HepG2 (cell line): Measurements from ENCODE around the gene KRT36. TPM values are rescaled to one million over a fixed set of nuclear protein-coding genes. Genes with fewer than 3 reads are reported as not detected.

Experiments
- ATAC-seq: fragments of 200-7000 bp; cut with Tn5 transposase; 3 replicates; pipeline ENCODE4 v1.9.1; 2020; ENCODE audit warnings: mild to moderate bottlenecking, moderate library complexity
- BruUV-seq: library from RNA; stranded (reverse); fragments of 400-500 nt; replicated peaks from 2 replicates; lab custom pipeline; 2021; lab: Mats Ljungman, UMichigan
- CTCF ChIA-PET: fragments of 300-600 bp; formaldehyde crosslinking; extraction: SDS; loops from one replicate; lab custom pipeline; 2021; ENCODE audit warnings: low total read pairs, inconsistent platforms, low intra/inter-chr PET ratio; lab: Yijun Ruan, JAX
- POLR2A ChIA-PET: fragments of 350-600 bp; sonication (Branson Sonifier 250); formaldehyde crosslinking; loops from one replicate; lab custom pipeline; 2020; ENCODE audit warnings: antibody characterized with exemption, inconsistent platforms; lab: Yijun Ruan, JAX
- DNase-seq: peaks from one replicate; pipeline ENCODE4 v3.0.0-alpha.2; 2015; ENCODE audit warnings: low spot score
- FAIRE-seq: peaks from 3 replicates; lab custom pipeline; 2011; peaks lifted over from hg19 to GRCh38; lab: Jason Lieb, UNC
- H2AFZ ChIP-seq: one replicate; pipeline ENCODE4 v1.6.1; 2011; ENCODE audit warnings: low read length, inconsistent platforms
- H3K27ac ChIP-seq: fragments of 300-600 bp; 3 replicates; pipeline ENCODE4 v1.8.0; 2011; ENCODE audit warnings: mixed run types, mild to moderate bottlenecking, mixed read lengths, low read length, inconsistent platforms; ENCODE audit not compliant: insufficient read depth; ENCODE audit errors: extremely low read length
- H3K27me3 ChIP-seq, 2 experiments: fragments of 200-600 bp in 1 of 2; 2 replicates in 1 of 2; 3 replicates in 1 of 2; pipeline versions ENCODE4 v1.6.0 to v1.8.0; 2011; ENCODE audit warnings: low read length in 2 of 2, mild to moderate bottlenecking in 2 of 2, moderate library complexity in 2 of 2, inconsistent platforms in 1 of 2; ENCODE audit not compliant: insufficient read depth in 2 of 2, control insufficient read depth in 1 of 2
- H3K36me3 ChIP-seq, 2 experiments: fragments of 200-600 bp in 1 of 2; replicated peaks in 1 of 2; 2 replicates in 1 of 2; 3 replicates in 1 of 2; pipeline versions ENCODE4 v1.5.1 to v1.8.0; 2011; ENCODE audit warnings: low read length in 2 of 2, inconsistent platforms in 1 of 2; ENCODE audit not compliant: insufficient read depth in 2 of 2, control insufficient read depth in 1 of 2
- H3K4me1 ChIP-seq: 2 replicates; pipeline ENCODE4 v1.5.1; 2012; ENCODE audit warnings: low read length, inconsistent platforms; ENCODE audit not compliant: insufficient read depth
- H3K4me2 ChIP-seq: 2 replicates; pipeline ENCODE4 v1.6.0; 2011; ENCODE audit warnings: low read depth, low read length, inconsistent platforms
- H3K4me3 ChIP-seq, 3 experiments: fragments of 200-600 bp in 1 of 3; sonication (generic), shearing (Covaris generic) in 1 of 3; replicated peaks in 1 of 3; 2 replicates each; pipeline ENCODE4 v1.5.1; 2011 to 2016; ENCODE audit warnings: low read length in 3 of 3, inconsistent platforms in 2 of 3, low read depth in 2 of 3, mild to moderate bottlenecking in 2 of 3, control low read depth in 1 of 3, mixed read lengths in 1 of 3; ENCODE audit not compliant: insufficient read depth in 1 of 3
- H3K79me2 ChIP-seq: one replicate; pipeline ENCODE4 v1.6.1; 2011; ENCODE audit warnings: low read length, inconsistent platforms; ENCODE audit not compliant: insufficient read depth
- H3K9ac ChIP-seq: 2 replicates; pipeline ENCODE4 v1.6.0; 2011; ENCODE audit warnings: mild to moderate bottlenecking, low read depth, low read length, inconsistent platforms; ENCODE audit not compliant: insufficient read depth
- H3K9me3 ChIP-seq: 2 replicates; pipeline ENCODE4 v1.5.1; 2012; ENCODE audit warnings: mild to moderate bottlenecking, low read length
- H4K20me1 ChIP-seq: 2 replicates; pipeline ENCODE4 v1.6.0; 2011; ENCODE audit warnings: inconsistent platforms, mild to moderate bottlenecking, low read length, moderate library complexity; ENCODE audit not compliant: insufficient read depth
- CREM ChIP-seq, 2 experiments: sonication (generic) in 1 of 2; formaldehyde crosslinking in 1 of 2; IDR thresholded peaks; 2 replicates each; pipeline versions ENCODE4 v1.4.0 to v1.6.1; 2016 to 2020; ENCODE audit warnings: antibody characterized with exemption in 1 of 2, mild to moderate bottlenecking in 1 of 2, missing genetic modification reagents in 1 of 2
- MAF1 ChIP-seq: sonication (generic); formaldehyde crosslinking; IDR thresholded peaks from 2 replicates; pipeline ENCODE4 v1.5.0; 2020; ENCODE audit warnings: missing genetic modification reagents, borderline replicate concordance
- NFE2L1 ChIP-seq: sonication (generic); formaldehyde crosslinking; IDR thresholded peaks from 2 replicates; pipeline ENCODE4 v1.4.0; 2020; ENCODE audit warnings: missing genetic modification reagents, mild to moderate bottlenecking, borderline replicate concordance
- PAF1 ChIP-seq: IDR thresholded peaks from 2 replicates; pipeline ENCODE4 v1.6.1; 2016; ENCODE audit warnings: missing genetic modification reagents, missing compliant biosample characterization
- RXRB ChIP-seq: IDR thresholded peaks from 2 replicates; pipeline ENCODE4 v1.6.1; 2016; ENCODE audit warnings: borderline replicate concordance, missing genetic modification reagents, missing compliant biosample characterization
- STAG1 ChIP-seq: sonication (generic); formaldehyde crosslinking; IDR thresholded peaks from 2 replicates; pipeline ENCODE4 v1.4.0; 2020; ENCODE audit warnings: missing genetic modification reagents
- XBP1 ChIP-seq: sonication (generic); formaldehyde crosslinking; IDR thresholded peaks from 2 replicates; pipeline ENCODE4 v1.5.0; 2020; ENCODE audit warnings: missing genetic modification reagents
- ZEB1 ChIP-seq: IDR thresholded peaks from 2 replicates; pipeline ENCODE4 v1.6.1; 2012; ENCODE audit warnings: mild to moderate bottlenecking, low read depth, inconsistent platforms; ENCODE audit not compliant: insufficient replicate concordance
- ZNF549 ChIP-seq: sonication (generic); formaldehyde crosslinking; IDR thresholded peaks from 2 replicates; pipeline ENCODE4 v1.5.0; 2020; ENCODE audit warnings: missing genetic modification reagents
- ZNF629 ChIP-seq: sonication (generic); formaldehyde crosslinking; conservative IDR thresholded peaks from 2 replicates; pipeline ENCODE4 v1.5.0; 2020; ENCODE audit warnings: missing genetic modification reagents
- WGBS: methylation state at CpG from one replicate; pipeline ENCODE4 v1.1.6; 2017; ENCODE audit warnings: low lambda C conversion rate; 5-methylcytosine and 5-hydroxymethylcytosine counted together
- in situ Hi-C: cut with HindIII; loops from 2 replicates; pipeline ENCODE4 v1.10.0; 2017; ENCODE audit warnings: low pct_unique_long_range_greater_than_20kb; ENCODE audit not compliant: extremely low pct_ligation_motif_present
- intact Hi-C: fragments of 100-400 bp; cut with micrococcal nuclease; formaldehyde crosslinking; loops from one replicate; pipeline ENCODE4 v1.10.0; 2022; ENCODE audit not compliant: unreplicated experiment
- polyA plus RNA-seq, 8 experiments: library from polyadenylated mRNA; depleted of rRNA in 3 of 8; stranded (reverse) in 7 of 8; unstranded in 1 of 8; fragments of >200 nt; fragmentation: Illumina TruSeq in 4 of 8; extraction: Trizol in 4 of 8; gene quantifications; 2 replicates each; pipeline versions ENCODE4 v1.2.1 to v1.2.3, GENCODE V29; 2011 to 2016; ENCODE audit warnings: low read depth in 4 of 8, missing spikeins in 1 of 8, mixed read lengths in 1 of 8; ENCODE audit not compliant: insufficient read depth in 1 of 8
- total RNA-seq, 5 experiments: library from RNA; depleted of rRNA; stranded (reverse); fragments of >200 nt; fragmentation: Illumina TruSeq; extraction: Trizol; gene quantifications; 2 replicates each; pipeline ENCODE4 v1.2.3, GENCODE V29; 2016; ENCODE audit warnings: low read depth in 1 of 5

KRT36 gene
- total and polyA plus RNA-seq, 2 of the 13 experiments (the other 11 are each of a cell fraction or from before 2014, with no cell fraction given) = not detected

- no peak overlapping the region for H3K4me3 ChIP-seq
- no TSS peak for BruUV-seq
Measured at GRCh38 chr17:41480136-41480535, 9.6 kb downstream of the KRT36 start.

DNA sequence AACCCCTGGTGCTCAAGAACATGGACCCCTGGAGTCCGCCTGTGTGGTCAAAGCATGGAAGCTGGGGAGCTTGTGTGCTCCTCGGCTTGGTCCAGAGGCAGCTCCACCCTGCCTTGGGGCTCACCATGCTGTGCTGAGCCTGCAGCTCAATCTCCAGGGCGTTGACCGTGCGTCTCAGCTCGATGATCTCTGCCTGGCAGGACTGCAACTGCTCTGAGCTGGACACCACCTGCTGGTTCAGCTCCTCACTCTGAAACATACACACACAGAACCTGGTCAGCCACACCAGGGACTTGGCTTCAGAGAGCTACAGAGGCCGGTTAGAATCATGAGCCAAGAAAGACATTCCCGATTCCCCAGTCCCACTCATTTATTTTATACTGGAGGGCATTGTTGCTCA lies 11.5 kb downstream of the KRT36 start:
- WGBS = 61% methylated on average over 2 of the region's 8 CpGs
- ChIA-PET POLR2A (no interaction called here), CTCF (no interaction called here)
- in situ Hi-C loops = no loop called here
- Histone ChIP-seq H3K4me1 (no peaks in the 10 kb centered on the region), H3K79me2 (no peaks in the 10 kb centered on the region), H3K4me2 (no peak overlapping the region), H3K36me3 (no peaks in the 10 kb centered on the region), H3K9me3 (no peaks in the 10 kb centered on the region), H3K27me3 (peaks cover 2 to 32% of the 10 kb centered on the region in 2 experiments; a peak in 3 of 5 replicates), H3K27ac (no peak overlapping the region), H2AFZ (no peak overlapping the region), H4K20me1 (no peaks in the 10 kb centered on the region), H3K9ac (no peak overlapping the region), H3K4me3 (no peak overlapping the region)
- FAIRE-seq = no peak
- ATAC-seq = peak; percentile 60
- BruUV-seq = no TSS peak
- no peak for TF ChIP-seq NFE2L1 (CRISPR knock-in tag)
- 0 out of 2 replicates have a peak, but pooled peaks have one; percentile 16 for TF ChIP-seq STAG1 (CRISPR knock-in tag)
- no peak for DNase-seq
- intact Hi-C loops = no loop called here

More at GRCh38 chr17:41480136-41480535, 9.6 kb downstream of the KRT36 start:
- Histone ChIP-seq H3K4me1 (no peaks in the 10 kb centered on the region), H4K20me1 (no peaks in the 10 kb centered on the region), H3K27ac (no peak overlapping the region), H3K79me2 (no peaks in the 10 kb centered on the region), H3K9ac (no peak overlapping the region), H3K27me3 (peaks cover 1 to 33% of the 10 kb centered on the region in 2 experiments; a peak in 3 of 5 replicates), H3K36me3 (no peaks in the 10 kb centered on the region), H2AFZ (no peak overlapping the region), H3K4me2 (no peak overlapping the region), H3K9me3 (no peaks in the 10 kb centered on the region)
- ATAC-seq (no peak), FAIRE-seq (no peak), DNase-seq (no peak)
- intact Hi-C loops (no loop called here), in situ Hi-C loops (no loop called here)
- TF ChIP-seq XBP1 (CRISPR knock-in tag) = no peak
- TF ChIP-seq RXRB (CRISPR knock-in tag) = no peak
- TF ChIP-seq ZNF629 (CRISPR knock-in tag) = peak; percentile 41; the same call in 1 of the 2 replicates
- TF ChIP-seq ZEB1 = no peak
- TF ChIP-seq ZNF549 (CRISPR knock-in tag) = no peak
- no peak for TF ChIP-seq PAF1 (CRISPR knock-in tag)
- no peak for TF ChIP-seq CREM (IDR thresholded peaks at IDR 0.05)
- no peak for TF ChIP-seq CREM (CRISPR knock-in tag; IDR thresholded peaks at IDR 0.05)
- TF ChIP-seq MAF1 = no peak
- ChIA-PET CTCF (no interaction called here), POLR2A (no interaction called here)
- 36% methylated on average over 2 of the region's 2 CpGs for WGBS
